OCI-LY3 (cell line): ENCODE data around the gene LIPC.

ENCODE experiments used
- H2AFZ ChIP-seq: fragments of 200-600, 300-600 bp; shearing (Covaris generic); 2 replicates; pipeline ENCODE4 v1.6.0; 2014; ENCODE audit warnings: antibody characterized with exemption, low read depth, low read length
- H3K27ac ChIP-seq: fragments of 200-600, 300-600 bp; sonication (generic); 2 replicates; pipeline ENCODE4 v1.5.1; 2014; ENCODE audit warnings: mild to moderate bottlenecking, low read length, moderate library complexity, mixed read lengths
- H3K27me3 ChIP-seq: fragments of 200-600, 300-600 bp; sonication (generic); 2 replicates; pipeline ENCODE4 v1.6.1; 2014; ENCODE audit warnings: low read depth, low read length, mixed read lengths
- H3K36me3 ChIP-seq: fragments of 200-600, 300-600 bp; sonication (generic); replicated peaks from 2 replicates; pipeline ENCODE3; 2014; ENCODE audit warnings: low read depth, low read length, mixed read lengths
- H3K4me1 ChIP-seq: fragments of 300-600, 200-600 bp; sonication (generic); 2 replicates; pipeline ENCODE4 v1.6.1; 2014; ENCODE audit warnings: low read length, mixed read lengths
- H3K4me2 ChIP-seq: fragments of 200-600, 300-600 bp; sonication (generic); 2 replicates; pipeline ENCODE4 v1.6.1; 2014; ENCODE audit warnings: low read length, mixed read lengths
- H3K4me3 ChIP-seq: fragments of 300-600, 200-600 bp; sonication (generic); 2 replicates; pipeline ENCODE4 v1.5.1; 2014; ENCODE audit warnings: antibody characterized with exemption, mild to moderate bottlenecking, low read length, moderate library complexity
- H3K79me2 ChIP-seq: fragments of 300-600, 200-600 bp; shearing (Covaris generic); 2 replicates; pipeline ENCODE4 v1.6.1; 2014; ENCODE audit warnings: mild to moderate bottlenecking, low read length, mixed read lengths
- H3K9ac ChIP-seq: fragments of 300-600, 200-600 bp; shearing (Covaris generic); 2 replicates; pipeline ENCODE4 v1.6.0; 2014; ENCODE audit warnings: mild to moderate bottlenecking, low read length, moderate library complexity
- H3K9me3 ChIP-seq: fragments of 200-600, 300-600 bp; shearing (Covaris generic); 2 replicates; pipeline ENCODE4 v1.6.1; 2014; ENCODE audit warnings: low read length, mixed read lengths; ENCODE audit not compliant: insufficient read depth
- H4K20me1 ChIP-seq: fragments of 200-600, 300-600 bp; sonication (generic); 2 replicates; pipeline ENCODE4 v1.6.1; 2016; ENCODE audit warnings: low read length, mixed read lengths; ENCODE audit not compliant: insufficient read depth
- CTCF ChIP-seq: fragments of 200-600, 300-600 bp; sonication (generic); IDR thresholded peaks from 2 replicates; pipeline ENCODE4 v1.5.1; 2014; ENCODE audit warnings: antibody characterized with exemption, low read length, low read depth
- EZH2phosphoT487 ChIP-seq: fragments of 200-600 bp; shearing (Covaris generic); IDR thresholded peaks from 2 replicates; pipeline ENCODE4 v1.6.1; 2018; ENCODE audit warnings: antibody characterized with exemption, mixed run types, low read depth

Gene LIPC

GRCh38 chr15:58466566-58466965 lies 34.8 kb downstream of the LIPC start:
- no peaks in the 10 kb centered on the region for H4K20me1 ChIP-seq
- no peak overlapping the region for H3K9ac ChIP-seq
- H3K9me3 ChIP-seq, result no peaks in the 10 kb centered on the region
- H3K4me3 ChIP-seq, result no peak overlapping the region
- no peak for TF ChIP-seq CTCF
- TF ChIP-seq EZH2phosphoT487, result no peak
- H3K79me2 ChIP-seq, result no peaks in the 10 kb centered on the region
- no peaks in the 10 kb centered on the region for H3K36me3 ChIP-seq
- H3K4me1 ChIP-seq, result peaks cover 7% of the 10 kb centered on the region; the same call in 1 of the 2 replicates
- H3K27me3 ChIP-seq, result no peaks in the 10 kb centered on the region
- H2AFZ ChIP-seq, result no peak overlapping the region
- H3K4me2 ChIP-seq, result no peak overlapping the region
- no peak overlapping the region for H3K27ac ChIP-seq

DNA sequence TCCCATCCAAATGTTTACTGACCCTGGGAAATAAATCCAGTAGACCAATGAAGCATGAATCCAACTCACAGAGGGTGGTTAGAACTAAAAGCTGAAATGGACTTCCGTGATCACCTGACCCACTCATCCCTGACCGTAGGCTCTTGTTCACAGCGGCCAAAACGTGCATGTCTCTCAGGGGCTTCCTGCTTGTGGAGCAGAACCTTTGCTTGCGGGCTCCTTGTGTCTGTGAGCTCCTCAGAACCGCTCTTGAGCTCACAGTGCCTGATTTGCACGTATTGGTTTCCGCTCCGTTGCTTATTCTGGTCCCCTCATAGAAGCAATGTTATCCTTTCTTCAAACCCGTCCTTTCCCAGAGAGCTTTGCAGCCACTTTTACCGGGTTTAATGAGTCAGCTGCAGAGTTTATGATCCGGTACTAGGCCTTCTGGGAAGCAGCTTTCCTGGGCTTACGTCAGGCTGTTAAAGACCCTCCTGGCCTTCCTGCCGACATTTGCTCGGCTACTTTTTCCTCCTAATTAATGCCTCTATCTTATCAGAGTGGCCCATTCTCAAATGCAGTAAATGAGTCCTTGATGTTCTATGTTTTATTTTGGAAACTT lies 35.4 kb downstream of the LIPC start:
- Histone ChIP-seq H3K36me3 (no peaks in the 10 kb centered on the region), H4K20me1 (no peaks in the 10 kb centered on the region), H3K27ac (no peak overlapping the region), H3K27me3 (no peaks in the 10 kb centered on the region), H3K9ac (no peak overlapping the region), H3K4me3 (no peak overlapping the region), H3K9me3 (no peaks in the 10 kb centered on the region), H2AFZ (no peak overlapping the region), H3K4me2 (no peak overlapping the region), H3K79me2 (no peaks in the 10 kb centered on the region), H3K4me1 (peaks cover 7% of the 10 kb centered on the region; the same call in 1 of the 2 replicates)
- no peak for TF ChIP-seq CTCF
- no peak for TF ChIP-seq EZH2phosphoT487

DNA sequence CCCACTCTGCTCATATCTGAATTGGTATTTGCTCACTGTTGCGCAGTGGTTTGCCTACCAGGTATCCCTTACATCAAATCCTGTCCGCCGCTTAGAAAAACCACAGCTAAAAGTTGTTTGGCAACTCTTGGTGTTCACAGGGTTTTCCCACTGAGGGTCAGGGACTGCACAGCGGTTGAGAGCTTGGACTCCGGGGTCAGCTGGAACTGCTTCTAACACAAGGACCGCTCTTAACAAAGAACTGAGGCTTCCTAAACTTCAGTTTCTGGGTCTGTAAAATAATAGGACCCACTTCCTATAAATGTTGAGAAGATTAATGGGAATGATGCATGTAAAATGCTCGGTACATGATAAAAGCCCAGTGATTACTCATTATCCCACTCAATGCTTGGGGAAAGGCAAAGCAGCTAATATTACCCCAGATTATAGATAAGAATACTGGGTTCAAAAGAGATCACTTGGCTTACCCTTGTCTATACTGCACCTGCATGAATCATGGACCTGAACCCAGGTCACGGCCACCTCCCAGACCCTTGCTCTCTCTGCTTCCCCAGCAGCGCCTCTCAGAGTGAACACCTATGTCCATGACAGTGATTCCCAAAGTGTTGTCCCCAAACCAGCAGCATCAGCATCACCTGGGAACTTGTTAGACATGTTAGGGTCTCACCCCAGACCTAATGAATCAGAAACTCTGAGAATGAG lies 36.1 kb downstream of the LIPC start:
- H3K4me1 ChIP-seq, result peaks cover 9% of the 10 kb centered on the region; the same call in 1 of the 2 replicates
- H3K4me2 ChIP-seq, result no peak overlapping the region
- H3K36me3 ChIP-seq, result no peaks in the 10 kb centered on the region
- no peaks in the 10 kb centered on the region for H3K9me3 ChIP-seq
- no peak overlapping the region for H2AFZ ChIP-seq
- H3K9ac ChIP-seq, result no peak overlapping the region
- no peak overlapping the region for H3K27ac ChIP-seq
- H4K20me1 ChIP-seq, result no peaks in the 10 kb centered on the region
- TF ChIP-seq CTCF (no peak), EZH2phosphoT487 (no peak)
- no peak overlapping the region for H3K4me3 ChIP-seq
- H3K79me2 ChIP-seq, result no peaks in the 10 kb centered on the region
- H3K27me3 ChIP-seq, result no peaks in the 10 kb centered on the region

- H3K27ac ChIP-seq, result no peak overlapping the region
- H3K79me2 ChIP-seq, result no peaks in the 10 kb centered on the region
- H3K4me2 ChIP-seq, result no peak overlapping the region
- no peaks in the 10 kb centered on the region for H4K20me1 ChIP-seq
- no peaks in the 10 kb centered on the region for H3K36me3 ChIP-seq
- peaks cover 21% of the 10 kb centered on the region for H3K4me1 ChIP-seq
- H3K4me3 ChIP-seq, result no peak overlapping the region
- no peaks in the 10 kb centered on the region for H3K9me3 ChIP-seq
- no peak overlapping the region for H3K9ac ChIP-seq
- TF ChIP-seq CTCF (no peak), EZH2phosphoT487 (no peak)
- no peaks in the 10 kb centered on the region for H3K27me3 ChIP-seq
- H2AFZ ChIP-seq, result no peak overlapping the region
Measured at GRCh38 chr15:58469432-58470353, 37.9 kb downstream of the LIPC start.
